HL-60/S4 treated with retinoic acid at 250 ng/mL for 4 days and 3 days (cell line): ENCODE results near the gene WDR35.
"Not testable (repeated sequence)": the region's sequence is repeated elsewhere in the genome, so short reads cannot be mapped to it uniquely, and the experiment has no call there.

Experiments used
- in situ Hi-C: fragments of 300-500 bp; cut with MboI; formaldehyde crosslinking; loops from 2 replicates; pipeline ENCODE4 v1.7.0; 2022; ENCODE audit warnings: low sequenced_read_pairs

Gene WDR35

GRCh38 chr2:19943189-19943588 is 46.7 kb downstream of the WDR35 start:
- in situ Hi-C loops, result loop anchor here (25.0 kb wide), 1 partner anchor 694 kb away; no protein-coding TSS in a partner anchor

DNA sequence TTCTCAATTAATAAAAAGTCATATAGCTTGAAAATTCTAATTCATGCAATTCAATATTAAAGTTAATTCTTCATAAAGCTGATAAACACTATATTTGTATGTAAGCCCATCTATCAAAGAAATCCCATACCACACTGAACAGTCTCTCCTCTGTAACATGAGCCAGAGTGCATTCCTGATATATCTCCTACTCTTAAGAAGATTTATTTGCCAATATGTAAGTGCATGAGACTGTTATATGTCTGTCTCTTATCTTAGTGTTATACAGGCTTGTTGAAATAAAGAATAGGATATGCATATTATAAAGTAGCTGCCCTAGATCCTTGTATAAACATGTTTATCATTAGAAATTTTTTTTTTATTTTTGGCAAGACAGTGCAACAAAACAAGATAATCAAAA is 47.7 kb downstream of the WDR35 start:
- in situ Hi-C loops, result loop anchor here (25.0 kb wide), 1 partner anchor 695 kb away; no protein-coding TSS in a partner anchor

DNA sequence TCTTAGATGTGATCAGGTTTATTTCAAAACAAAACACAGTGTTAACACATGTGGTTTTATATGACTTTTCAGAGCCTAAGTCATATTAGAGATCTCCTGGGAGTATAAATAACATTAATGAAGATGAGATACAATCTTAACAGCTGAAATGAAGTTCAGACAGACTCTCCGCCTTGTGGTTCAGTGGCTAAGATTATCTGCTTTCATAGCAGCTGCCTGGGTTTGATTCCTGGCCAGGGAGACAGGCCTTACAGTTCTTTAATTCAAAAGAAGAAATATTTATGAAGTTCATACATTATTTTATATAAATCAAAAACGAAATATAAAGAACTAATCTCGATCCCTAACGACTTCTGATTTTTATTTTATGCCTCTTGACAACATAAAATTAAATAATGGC is 52.9 kb downstream of the WDR35 start:
- in situ Hi-C loops, result loop anchor here (25.0 kb wide), 1 partner anchor 700 kb away; no protein-coding TSS in a partner anchor

DNA sequence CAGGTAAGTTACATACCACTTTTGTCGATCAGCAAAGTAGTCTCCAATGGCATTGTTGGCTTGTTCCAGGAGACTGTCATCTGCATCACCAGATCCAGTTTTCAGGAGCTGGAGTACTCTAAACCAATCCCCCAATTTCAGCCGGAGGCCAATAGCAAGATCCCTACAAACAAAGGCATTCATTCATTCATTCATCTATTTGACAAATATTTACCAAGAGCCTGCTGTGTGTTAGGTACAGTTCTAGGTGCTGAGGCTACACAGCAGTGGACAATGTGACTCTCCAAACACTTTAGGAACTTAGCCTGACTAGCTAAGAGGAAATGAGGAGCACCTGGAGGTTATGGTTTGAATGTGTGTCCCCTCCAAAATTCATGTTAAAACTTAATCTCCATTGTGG is 53.7 kb downstream of the WDR35 start:
- in situ Hi-C loops, result loop anchor here (25.0 kb wide), 1 partner anchor 701 kb away; no protein-coding TSS in a partner anchor

- in situ Hi-C loops, result loop anchor here (25.0 kb wide), 1 partner anchor 704 kb away; no protein-coding TSS in a partner anchor
Measured at GRCh38 chr2:19933351-19933981, 56.4 kb downstream of the WDR35 start.

DNA sequence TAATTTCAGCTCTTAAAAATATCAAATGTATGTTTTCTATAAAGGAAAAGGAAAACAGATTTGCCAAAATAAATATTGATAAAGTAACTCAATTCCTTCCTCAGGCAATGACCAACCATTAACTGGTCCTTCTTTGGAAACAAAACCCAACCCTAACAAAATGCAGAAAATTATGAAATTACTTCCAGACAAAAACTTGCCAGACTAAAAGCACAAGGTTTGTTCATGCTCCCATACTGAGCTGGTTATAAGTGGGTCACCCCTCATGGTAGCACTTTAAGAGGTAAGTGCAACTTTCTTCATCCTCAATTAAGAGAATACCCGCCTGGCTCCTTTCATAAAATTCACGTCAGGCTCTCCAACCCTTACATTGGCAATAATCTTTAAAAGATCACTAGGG is 57.0 kb downstream of the WDR35 start:
- in situ Hi-C loops, result loop anchor here (25.0 kb wide), 1 partner anchor 704 kb away; no protein-coding TSS in a partner anchor

DNA sequence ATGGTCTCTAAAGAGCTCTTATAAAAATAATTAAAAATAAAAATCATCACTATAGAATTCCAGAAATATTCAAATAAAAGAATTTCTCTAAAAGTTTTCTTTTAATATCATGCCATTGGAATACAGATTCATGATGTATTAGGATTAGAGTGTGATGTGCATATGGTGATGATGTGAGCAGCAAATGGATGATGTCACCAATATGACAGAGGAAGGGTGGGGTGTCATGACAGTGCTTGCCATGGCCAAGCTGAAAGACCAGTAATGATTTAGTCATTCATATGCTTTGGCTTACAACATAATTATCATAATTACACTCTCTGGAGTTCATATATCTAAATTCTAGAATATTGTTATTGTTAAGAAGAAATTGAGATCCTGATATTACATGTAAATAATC is 60.7 kb downstream of the WDR35 start:
- in situ Hi-C loops, result loop anchor here (25.0 kb wide), 1 partner anchor 708 kb away; no protein-coding TSS in a partner anchor

- in situ Hi-C loops, result loop anchor here (25.0 kb wide), 1 partner anchor 709 kb away; no protein-coding TSS in a partner anchor
Measured at GRCh38 chr2:19927816-19928215, 62.1 kb downstream of the WDR35 start.

DNA sequence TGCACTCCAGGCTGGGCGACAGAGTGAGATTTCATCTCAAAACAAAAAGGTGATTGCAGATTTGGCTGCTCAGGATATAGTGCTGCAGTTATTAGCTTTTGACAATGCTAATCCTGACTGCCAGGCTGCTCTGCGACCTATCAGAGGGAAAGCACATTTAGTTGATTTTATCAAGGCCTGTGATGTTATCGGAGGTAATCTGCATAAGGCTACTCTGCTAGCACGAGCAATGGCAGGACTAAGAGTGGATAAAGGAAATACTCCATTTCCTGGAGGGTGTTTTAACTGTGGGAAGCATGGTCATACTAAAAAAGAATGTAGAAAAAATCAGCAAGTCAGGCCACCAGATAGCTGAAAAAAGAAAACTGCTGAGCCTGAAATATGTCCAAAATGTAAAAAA is 65.4 kb downstream of the WDR35 start:
- in situ Hi-C loops, result not testable (repeated sequence)

DNA sequence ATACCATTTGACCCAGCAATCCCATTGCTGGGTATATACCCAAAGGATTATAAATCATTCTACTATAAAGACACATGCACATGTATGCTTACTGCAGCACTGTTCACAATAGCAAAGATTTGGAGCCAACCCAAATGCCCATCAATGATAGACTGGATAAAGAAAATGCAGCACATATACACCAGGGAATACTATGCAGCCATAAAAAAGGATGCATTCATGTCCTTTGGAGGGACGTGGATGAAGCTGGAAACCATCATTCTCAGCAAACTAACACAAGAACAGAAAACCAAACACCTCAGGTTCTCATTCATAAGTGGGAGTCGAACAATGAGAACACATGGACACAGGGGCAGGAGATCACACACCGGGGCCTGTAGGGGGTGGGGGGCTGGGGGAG is 67.7 kb downstream of the WDR35 start:
- in situ Hi-C loops, result not testable (repeated sequence)

- in situ Hi-C loops, result no loop called here
Measured at GRCh38 chr2:19916385-19916950, 73.4 kb downstream of the WDR35 start.

DNA sequence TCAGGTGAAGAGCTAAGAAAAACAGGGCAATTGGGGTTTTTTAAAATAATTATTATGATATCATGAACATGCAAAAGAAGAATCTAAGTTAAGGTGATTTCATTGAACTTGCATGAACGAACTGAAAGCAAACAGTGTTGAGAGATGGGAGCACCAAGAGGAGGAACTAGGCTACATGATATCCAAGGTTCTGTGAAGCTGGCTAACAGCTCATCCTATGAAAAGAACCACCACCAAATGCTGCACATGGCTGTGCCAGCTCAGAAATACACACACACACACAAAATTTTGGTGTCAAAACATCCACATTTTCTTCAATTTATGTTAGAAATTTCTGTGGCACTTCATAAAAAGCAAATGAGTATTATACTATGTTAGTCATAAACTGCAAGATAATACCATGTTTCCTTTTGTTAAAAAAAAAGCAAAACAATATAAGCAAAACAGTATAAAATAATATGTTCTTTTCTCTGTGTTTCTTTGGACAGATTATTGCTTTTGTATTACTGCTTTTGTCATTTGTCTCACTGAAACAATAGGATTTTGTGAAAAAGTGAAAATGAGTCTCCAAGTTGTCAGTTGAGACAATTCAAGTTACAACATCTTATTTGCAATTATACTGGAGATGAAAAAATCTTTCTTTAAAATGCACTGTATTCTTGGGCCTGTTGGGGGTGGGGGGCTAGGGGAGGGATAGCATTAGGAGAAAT is 75.5 kb downstream of the WDR35 start:
- in situ Hi-C loops, result no loop called here

DNA sequence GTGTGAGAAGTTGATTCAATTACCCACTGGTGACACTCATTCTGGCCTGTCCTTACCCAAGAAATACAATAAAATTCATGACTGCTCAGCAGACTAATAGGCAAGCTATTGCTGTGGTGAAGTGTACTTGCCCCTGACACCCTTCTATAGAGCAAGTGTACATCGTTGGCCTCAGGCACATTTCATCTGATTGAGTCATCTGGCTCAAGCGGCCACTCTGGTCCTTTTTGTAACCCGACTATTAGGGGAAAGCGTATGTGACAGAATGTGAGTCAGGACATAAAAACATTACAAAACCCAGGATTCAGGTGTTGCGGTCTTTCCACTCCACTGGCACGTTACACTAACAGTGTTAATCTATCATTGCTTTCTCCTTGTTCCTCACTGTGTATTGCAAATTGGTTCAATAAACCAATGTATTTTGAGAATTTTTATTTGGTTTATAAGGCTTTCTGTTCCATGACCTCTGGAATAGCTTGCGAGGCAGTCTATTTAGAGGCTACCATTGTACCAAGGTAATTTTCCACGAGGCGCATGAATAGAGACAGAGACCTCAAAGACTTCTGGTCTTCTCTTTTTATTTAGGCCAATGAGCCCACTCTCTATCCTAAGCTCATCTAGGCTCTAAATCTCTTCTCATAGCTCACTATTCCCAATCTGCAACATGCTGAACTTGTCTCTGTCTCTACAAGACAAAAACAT is 77.9 kb downstream of the WDR35 start:
- in situ Hi-C loops, result no loop called here

DNA sequence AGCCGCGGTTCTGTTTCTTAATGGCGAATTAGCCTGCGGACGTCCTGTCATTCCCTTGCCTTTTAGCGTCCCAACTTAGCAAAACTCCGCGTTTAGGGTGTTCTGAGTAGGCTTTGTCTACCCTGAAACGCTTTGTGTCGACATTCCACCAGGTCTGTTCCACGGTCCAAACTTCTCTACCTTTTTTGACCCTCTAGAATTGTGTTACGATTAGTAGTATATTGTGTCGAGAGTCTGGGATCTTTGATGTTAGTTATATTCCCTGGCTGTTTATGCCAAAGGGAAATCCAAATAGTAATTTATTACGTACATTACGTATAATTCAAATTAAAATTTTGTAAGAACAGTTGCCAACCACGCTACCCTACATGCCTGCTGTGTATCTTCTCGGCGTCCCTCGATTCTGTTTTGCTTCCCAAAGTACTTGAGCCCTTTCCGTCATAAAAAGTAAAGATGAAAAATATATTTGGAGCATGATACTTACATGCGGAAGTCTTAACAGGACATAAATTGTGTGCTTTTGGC is 87.6 kb downstream of the WDR35 start:
- in situ Hi-C loops, result no loop called here

DNA sequence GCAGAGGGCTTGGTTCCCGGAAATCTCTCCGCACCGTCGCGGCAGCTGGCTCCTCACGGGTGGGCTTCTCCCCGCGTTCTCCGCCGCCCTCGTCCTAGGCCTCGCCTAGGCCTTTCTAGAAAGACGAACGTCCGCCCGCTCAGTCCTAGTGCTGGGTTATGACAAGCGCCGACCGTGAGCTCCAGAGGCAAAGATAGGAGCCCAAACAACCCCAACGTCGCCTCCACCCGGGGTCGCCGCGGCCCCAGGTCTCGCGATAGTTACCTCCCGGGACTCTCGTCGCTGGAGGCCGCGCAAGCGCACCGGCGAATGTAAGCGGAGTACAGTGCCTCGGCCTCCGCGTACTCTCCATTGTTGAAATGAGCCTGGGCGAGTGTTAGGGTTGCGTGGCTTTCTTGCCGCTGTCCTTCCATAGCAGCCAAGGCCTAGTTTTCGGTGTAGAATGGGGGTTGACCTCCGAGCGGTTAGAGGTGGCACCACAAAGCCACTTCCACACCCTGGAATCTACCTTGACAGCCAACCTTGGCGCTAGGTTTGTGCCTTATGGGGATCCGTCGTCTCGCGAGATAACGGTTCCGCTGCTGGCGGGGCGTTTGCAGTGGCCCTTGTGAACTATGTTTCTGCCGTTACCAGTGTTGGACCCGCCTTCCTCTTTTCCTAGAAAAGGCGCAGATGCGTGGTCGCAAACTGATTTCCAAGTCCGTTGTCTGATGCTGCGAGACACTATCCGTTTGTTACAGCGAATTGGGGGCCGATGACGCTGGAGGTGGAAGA is 88.3 kb downstream of the WDR35 start, which contains the start of gene TTC32:
TTC32 (minus strand) TSS at position 542 of the 774 bp plus-strand sequence; CDS start at position 413, 129 bp downstream.
- in situ Hi-C loops, result no loop called here

GRCh38 chr2:19900931-19901441 is 88.9 kb downstream of the WDR35 start:
- in situ Hi-C loops, result no loop called here

DNA sequence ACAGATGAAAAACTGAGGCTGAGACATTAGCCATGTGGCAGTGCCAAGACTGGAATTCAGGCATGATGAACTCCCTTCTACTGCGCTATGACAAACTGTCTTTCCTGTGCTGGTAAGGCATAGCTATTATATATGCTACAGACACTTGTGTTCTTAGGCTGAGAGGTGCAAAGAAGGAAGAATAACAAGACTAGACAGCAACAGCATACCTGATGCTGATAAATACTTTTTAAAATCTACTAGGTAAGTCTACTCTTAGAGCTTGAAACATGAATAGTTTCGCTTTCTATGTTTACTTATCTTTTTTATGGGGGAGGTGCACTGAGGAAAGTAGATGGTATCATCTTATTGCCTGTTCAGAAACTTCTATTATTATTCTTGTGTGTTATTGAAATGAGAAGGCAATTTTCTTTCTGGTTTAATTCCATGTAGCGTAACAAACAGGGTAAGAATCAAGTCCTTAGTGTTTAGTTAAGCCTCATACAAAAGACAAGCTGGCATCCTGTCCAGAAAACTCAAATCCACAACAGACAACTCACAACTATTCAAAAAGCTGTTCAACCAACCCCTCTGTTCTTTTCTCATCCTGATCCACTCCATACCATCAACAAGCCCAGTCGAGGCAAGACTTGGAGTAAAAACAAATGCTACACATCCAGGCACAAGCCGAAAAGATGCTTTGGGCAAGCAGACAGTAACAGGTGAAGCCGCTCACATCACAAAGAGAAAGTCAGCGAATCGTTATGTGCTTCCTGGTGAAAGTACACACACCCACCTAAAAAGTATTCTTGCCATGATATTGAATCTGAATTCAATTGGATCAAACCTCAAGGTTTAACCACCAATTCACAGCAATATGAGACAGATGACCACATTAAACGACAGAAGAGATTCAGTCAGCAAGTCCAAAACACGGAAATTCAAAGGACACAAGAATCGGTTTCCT is 89.6 kb downstream of the WDR35 start:
- in situ Hi-C loops, result no loop called here

DNA sequence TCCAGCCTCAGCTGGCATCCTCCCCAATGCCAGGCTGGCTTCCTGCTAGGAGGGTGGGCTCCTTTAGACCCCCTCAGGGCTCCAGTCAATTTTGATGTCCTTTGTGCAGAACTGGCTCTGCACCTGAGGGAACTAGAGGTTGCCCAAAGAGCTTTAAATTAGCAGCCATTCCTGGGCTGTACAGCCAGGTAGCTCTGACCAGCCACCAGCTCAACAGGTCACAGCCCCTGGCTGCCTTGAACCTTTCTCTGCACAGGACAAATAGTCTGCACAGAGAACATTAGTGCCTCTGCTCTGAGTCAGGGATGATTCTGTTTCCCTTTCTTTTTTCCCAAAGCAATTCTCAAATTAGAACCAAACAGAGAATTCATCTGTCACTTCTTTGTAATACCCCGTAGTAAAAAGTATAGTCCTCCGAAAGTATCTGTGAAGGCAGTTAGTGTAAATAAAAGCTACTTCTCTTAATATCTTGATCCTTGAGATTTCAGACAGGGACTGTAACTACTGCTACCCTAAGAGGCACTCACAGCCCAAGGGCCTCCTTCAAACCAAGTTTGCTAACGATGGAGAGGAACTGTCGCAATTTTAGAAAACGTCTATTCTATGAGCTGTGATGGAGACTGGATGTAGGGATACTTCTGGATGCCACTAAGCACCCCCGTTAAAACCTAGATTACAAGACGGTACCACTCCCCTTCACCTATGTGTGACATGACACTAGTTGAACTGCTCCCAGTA is 91.1 kb downstream of the WDR35 start:
- in situ Hi-C loops, result no loop called here
